GM23338 (cell line): ENCODE measurements around the gene ERC1. TPM values are rescaled to one million over a fixed set of nuclear protein-coding genes. Genes with fewer than 3 reads are reported as not detected.

Source experiments
- ATAC-seq: fragments of 200-7000 bp; cut with Tn5 transposase; 3 replicates; pipeline ENCODE4 v1.9.1; 2020
- DNase-seq: peaks from one replicate; pipeline ENCODE4 v3.0.0-alpha.2; 2015; ENCODE audit warnings: low spot score
- H2AFZ ChIP-seq: fragments of 200-600 bp; sonication (generic); 2 replicates; pipeline ENCODE4 v1.8.0; 2016; ENCODE audit warnings: antibody characterized with exemption, mild to moderate bottlenecking, moderate library complexity
- H3F3A ChIP-seq: fragments of 200-600 bp; sonication (generic); replicated peaks from 2 replicates; pipeline ENCODE4 v1.8.0; 2017; ENCODE audit warnings: antibody characterized with exemption, mixed run types, low read depth
- H3K27ac ChIP-seq: fragments of 200-600 bp; sonication (generic); 2 replicates; pipeline ENCODE4 v1.6.1; 2016; ENCODE audit warnings: low read depth
- H3K27me3 ChIP-seq: fragments of 200-600 bp; sonication (generic); 2 replicates; pipeline ENCODE4 v1.8.0; 2016; ENCODE audit warnings: mild to moderate bottlenecking, mixed run types, moderate library complexity; ENCODE audit not compliant: insufficient read depth
- H3K36me3 ChIP-seq: fragments of 200-600 bp; sonication (generic); 2 replicates; pipeline ENCODE4 v1.8.0; 2016; ENCODE audit warnings: mild to moderate bottlenecking; ENCODE audit not compliant: insufficient read depth
- H3K4me1 ChIP-seq: fragments of 200-600 bp; sonication (generic); 2 replicates; pipeline ENCODE4 v1.8.0; 2016; ENCODE audit warnings: mild to moderate bottlenecking, moderate library complexity; ENCODE audit not compliant: insufficient read depth
- H3K4me2 ChIP-seq: fragments of 200-600 bp; sonication (generic); 2 replicates; pipeline ENCODE4 v1.7.1; 2017; ENCODE audit warnings: mixed run types
- H3K4me3 ChIP-seq: fragments of 200-600 bp; sonication (generic); 2 replicates; pipeline ENCODE4 v1.6.1; 2016; ENCODE audit warnings: mixed run types
- H3K79me2 ChIP-seq: fragments of 200-600 bp; sonication (generic); replicated peaks from 2 replicates; pipeline ENCODE4 v1.8.0; 2017; ENCODE audit warnings: mild to moderate bottlenecking; ENCODE audit not compliant: insufficient read depth
- H3K9me2 ChIP-seq: fragments of 200-600 bp; sonication (generic); 2 replicates; pipeline ENCODE4 v1.8.0; 2017; ENCODE audit not compliant: insufficient read depth
- H4K20me1 ChIP-seq: fragments of 200-600 bp; sonication (generic); replicated peaks from 2 replicates; pipeline ENCODE4 v1.8.0; 2017; ENCODE audit warnings: mild to moderate bottlenecking; ENCODE audit not compliant: insufficient read depth
- H3K27ac Mint-ChIP-seq: 2 replicates; pipeline ENCODE4 v1.8.0; 2020; ENCODE audit warnings: inconsistent platforms, mild to moderate bottlenecking, moderate library complexity, mixed read lengths
- H3K27me3 Mint-ChIP-seq: 3 replicates; pipeline ENCODE4 v1.8.0; 2022; ENCODE audit warnings: low read depth, mild to moderate bottlenecking, moderate library complexity, mixed read lengths, inconsistent platforms; ENCODE audit not compliant: insufficient read depth, poor library complexity
- H3K36me3 Mint-ChIP-seq: 3 replicates; pipeline ENCODE4 v1.8.0; 2021; ENCODE audit warnings: low read depth, mild to moderate bottlenecking, inconsistent platforms, moderate library complexity, mixed read lengths
- H3K4me1 Mint-ChIP-seq: 3 replicates; pipeline ENCODE4 v1.8.0; 2020; ENCODE audit warnings: mild to moderate bottlenecking, inconsistent platforms, mixed read lengths
- H3K4me3 Mint-ChIP-seq: 3 replicates; pipeline ENCODE4 v1.8.0; 2021; ENCODE audit warnings: moderate library complexity, mild to moderate bottlenecking, inconsistent platforms, mixed read lengths
- H3K9me3 Mint-ChIP-seq: 3 replicates; pipeline ENCODE4 v1.8.0; 2020; ENCODE audit warnings: moderate library complexity, mild to moderate bottlenecking, inconsistent platforms, mixed read lengths
- CREB1 ChIP-seq: fragments of 250-450 bp; sonication (Bioruptor Pico); IDR thresholded peaks from 2 replicates; pipeline ENCODE4 v1.5.0; 2020; ENCODE audit warnings: low read depth, mild to moderate bottlenecking, moderate library complexity
- EZH2phosphoT487 ChIP-seq: fragments of 200-600 bp; sonication (generic); IDR thresholded peaks from one replicate; pipeline ENCODE4 v1.8.1; 2018; ENCODE audit warnings: antibody characterized with exemption; ENCODE audit not compliant: unreplicated experiment
- JUNB ChIP-seq: IDR thresholded peaks from one replicate; pipeline ENCODE4 v1.6.1; 2016; ENCODE audit warnings: antibody characterized with exemption; ENCODE audit not compliant: unreplicated experiment
- NANOG ChIP-seq: IDR thresholded peaks from 2 replicates; pipeline ENCODE4 v1.6.1; 2016; ENCODE audit warnings: antibody characterized with exemption, borderline replicate concordance
- POLR2AphosphoS5 ChIP-seq: IDR thresholded peaks from 2 replicates; pipeline ENCODE4 v1.6.1; 2016; ENCODE audit warnings: antibody characterized with exemption, low read depth
- STAT1 ChIP-seq: IDR thresholded peaks from one replicate; pipeline ENCODE4 v1.6.1; 2016; ENCODE audit warnings: antibody characterized with exemption; ENCODE audit not compliant: unreplicated experiment
- ZNF114 ChIP-seq: fragments of 250-450 bp; sonication (Bioruptor Pico); IDR thresholded peaks from 2 replicates; pipeline ENCODE4 v1.5.0; 2020; ENCODE audit warnings: mild to moderate bottlenecking, moderate library complexity
- polyA plus RNA-seq: library from polyadenylated mRNA; unstranded; fragments of >200 nt; fragmentation: Nextera tagmentation; extraction: Ambion mirVana; gene quantifications from 2 replicates; pipeline ENCODE4 v1.2.1, GENCODE V29; 2016
- total RNA-seq: library from RNA; depleted of rRNA; stranded (reverse); fragments of >200 nt; shearing (Covaris generic); gene quantifications from 2 replicates; pipeline ENCODE4 v1.2.3, GENCODE V29; 2014
- TF ChIP-seq, protein P1 (sequence below), 2 experiments: fragments of 200-600 bp in 1 of 2; sonication (generic) in 1 of 2; conservative IDR thresholded peaks; 2 replicates each; pipeline versions ENCODE4 v1.5.1 to v1.6.1; 2016 to 2017; ENCODE audit warnings: antibody characterized with exemption in 2 of 2, low read depth in 2 of 2, mild to moderate bottlenecking in 2 of 2, moderate library complexity in 1 of 2
- TF ChIP-seq, protein P2 (sequence below): IDR thresholded peaks from one replicate; pipeline ENCODE4 v1.6.1; 2018; ENCODE audit warnings: antibody characterized with exemption; ENCODE audit not compliant: unreplicated experiment
- TF ChIP-seq, protein P3 (sequence below): IDR thresholded peaks from 2 replicates; pipeline ENCODE4 v1.6.1; 2016; ENCODE audit warnings: antibody characterized with exemption

The ERC1 gene
- total and polyA plus RNA-seq, 2 experiments from 2014 or later = 28.1 to 35.3 TPM

DNA sequence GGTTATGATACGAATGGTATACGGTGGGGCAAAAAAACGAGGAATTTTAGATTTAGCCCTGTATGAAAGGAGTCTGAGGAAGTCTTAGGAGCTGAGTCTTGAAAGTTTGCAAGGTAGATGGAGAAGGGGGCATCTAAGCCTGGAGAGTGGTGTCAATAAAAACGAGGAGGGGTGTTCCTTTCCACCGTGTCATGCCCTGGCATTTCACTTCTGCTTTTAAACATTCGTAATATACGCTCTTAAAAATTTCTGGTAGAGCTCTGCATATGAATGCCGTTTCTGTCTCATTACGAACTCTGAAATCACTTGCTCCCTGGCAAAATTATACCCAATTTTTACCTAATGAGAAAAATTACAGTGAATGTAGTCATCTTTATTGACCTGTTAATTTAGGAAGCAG is 170.2 kb downstream of the ERC1 start:
- Histone ChIP-seq H2AFZ (no peak overlapping the region), H3K9me2 (no peaks in the 10 kb centered on the region), H3K79me2 (no peaks in the 10 kb centered on the region), H3K4me3 (no peak overlapping the region), H3K4me2 (no peak overlapping the region), H3F3A (no peaks in the 10 kb centered on the region), H3K27me3 (no peaks in the 10 kb centered on the region), H4K20me1 (no peaks in the 10 kb centered on the region; the same call in 1 of the 2 replicates), H3K27ac (no peak overlapping the region), H3K4me1 (no peaks in the 10 kb centered on the region), H3K36me3 (no peaks in the 10 kb centered on the region)
- ATAC-seq = no peak
- Mint-ChIP-seq H3K9me3 (no peaks in the 10 kb centered on the region), H3K27ac (no peak overlapping the region), H3K27me3 (peaks cover 2% of the 10 kb centered on the region), H3K4me1 (no peaks in the 10 kb centered on the region), H3K36me3 (peaks cover 3% of the 10 kb centered on the region; the same call in 1 of the 3 replicates), H3K4me3 (no peak overlapping the region)
- DNase-seq = no peak
- TF ChIP-seq STAT1 (no peak), CREB1 (CRISPR knock-in tag) (no peak), EZH2phosphoT487 (no peak), JUNB (no peak)

DNA sequence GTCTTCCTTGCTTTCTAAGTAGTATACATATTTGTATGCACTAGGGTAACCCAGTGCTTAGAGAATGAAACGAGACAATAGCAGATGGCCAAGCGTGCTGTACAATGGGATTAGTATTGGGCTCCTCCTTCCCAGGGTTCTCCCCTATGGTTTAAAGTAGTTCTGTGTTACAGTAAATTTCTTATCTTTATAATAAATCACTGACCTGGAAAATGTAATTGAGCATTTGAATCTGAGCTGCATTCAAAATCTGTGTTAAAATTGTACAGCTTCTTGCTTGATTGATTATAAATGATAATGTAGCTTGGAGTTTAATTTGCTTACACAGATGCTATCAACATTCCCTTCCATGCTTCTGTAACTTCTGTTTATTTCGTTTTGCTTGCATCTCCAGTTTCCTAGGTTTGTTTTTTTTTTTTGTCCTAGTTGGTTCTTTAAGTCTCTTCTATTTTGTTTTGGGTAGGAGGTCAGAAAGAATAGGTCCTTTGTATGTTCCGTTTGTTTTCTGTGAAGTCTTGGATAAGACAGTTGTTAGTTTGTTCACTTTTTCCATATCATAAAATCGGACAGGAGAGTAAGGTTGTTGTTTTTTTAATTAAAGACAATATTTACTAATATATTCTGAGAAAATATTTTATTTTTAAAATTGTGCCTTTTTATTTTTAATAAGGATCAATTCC is 171.2 kb downstream of the ERC1 start:
- no peaks in the 10 kb centered on the region for H3K4me1 ChIP-seq
- no peak overlapping the region for H2AFZ ChIP-seq
- H4K20me1 ChIP-seq = no peaks in the 10 kb centered on the region; the same call in 1 of the 2 replicates
- H3K4me3 ChIP-seq = no peak overlapping the region
- DNase-seq = no peak
- H3K27me3 Mint-ChIP-seq = peaks cover 2% of the 10 kb centered on the region
- no peaks in the 10 kb centered on the region for H3K79me2 ChIP-seq
- H3K27ac ChIP-seq = no peak overlapping the region
- no peaks in the 10 kb centered on the region for H3K36me3 ChIP-seq
- no peak for ATAC-seq
- H3K4me2 ChIP-seq = no peak overlapping the region
- H3K36me3 Mint-ChIP-seq = peaks cover 3% of the 10 kb centered on the region; the same call in 1 of the 3 replicates
- H3K4me1 Mint-ChIP-seq = no peaks in the 10 kb centered on the region
- H3K9me3 Mint-ChIP-seq = no peaks in the 10 kb centered on the region
- H3K27me3 ChIP-seq = no peaks in the 10 kb centered on the region
- H3K4me3 Mint-ChIP-seq = no peak overlapping the region
- no peak overlapping the region for H3K27ac Mint-ChIP-seq
- no peaks in the 10 kb centered on the region for H3K9me2 ChIP-seq
- no peaks in the 10 kb centered on the region for H3F3A ChIP-seq
- no peak for TF ChIP-seq POLR2AphosphoS5
- TF ChIP-seq, protein P1, sequence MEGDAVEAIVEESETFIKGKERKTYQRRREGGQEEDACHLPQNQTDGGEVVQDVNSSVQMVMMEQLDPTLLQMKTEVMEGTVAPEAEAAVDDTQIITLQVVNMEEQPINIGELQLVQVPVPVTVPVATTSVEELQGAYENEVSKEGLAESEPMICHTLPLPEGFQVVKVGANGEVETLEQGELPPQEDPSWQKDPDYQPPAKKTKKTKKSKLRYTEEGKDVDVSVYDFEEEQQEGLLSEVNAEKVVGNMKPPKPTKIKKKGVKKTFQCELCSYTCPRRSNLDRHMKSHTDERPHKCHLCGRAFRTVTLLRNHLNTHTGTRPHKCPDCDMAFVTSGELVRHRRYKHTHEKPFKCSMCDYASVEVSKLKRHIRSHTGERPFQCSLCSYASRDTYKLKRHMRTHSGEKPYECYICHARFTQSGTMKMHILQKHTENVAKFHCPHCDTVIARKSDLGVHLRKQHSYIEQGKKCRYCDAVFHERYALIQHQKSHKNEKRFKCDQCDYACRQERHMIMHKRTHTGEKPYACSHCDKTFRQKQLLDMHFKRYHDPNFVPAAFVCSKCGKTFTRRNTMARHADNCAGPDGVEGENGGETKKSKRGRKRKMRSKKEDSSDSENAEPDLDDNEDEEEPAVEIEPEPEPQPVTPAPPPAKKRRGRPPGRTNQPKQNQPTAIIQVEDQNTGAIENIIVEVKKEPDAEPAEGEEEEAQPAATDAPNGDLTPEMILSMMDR (conservative IDR thresholded peaks at IDR 0.05; ENCODE audit: low read depth in 2 of 2) = no peak
- TF ChIP-seq, protein P2, sequence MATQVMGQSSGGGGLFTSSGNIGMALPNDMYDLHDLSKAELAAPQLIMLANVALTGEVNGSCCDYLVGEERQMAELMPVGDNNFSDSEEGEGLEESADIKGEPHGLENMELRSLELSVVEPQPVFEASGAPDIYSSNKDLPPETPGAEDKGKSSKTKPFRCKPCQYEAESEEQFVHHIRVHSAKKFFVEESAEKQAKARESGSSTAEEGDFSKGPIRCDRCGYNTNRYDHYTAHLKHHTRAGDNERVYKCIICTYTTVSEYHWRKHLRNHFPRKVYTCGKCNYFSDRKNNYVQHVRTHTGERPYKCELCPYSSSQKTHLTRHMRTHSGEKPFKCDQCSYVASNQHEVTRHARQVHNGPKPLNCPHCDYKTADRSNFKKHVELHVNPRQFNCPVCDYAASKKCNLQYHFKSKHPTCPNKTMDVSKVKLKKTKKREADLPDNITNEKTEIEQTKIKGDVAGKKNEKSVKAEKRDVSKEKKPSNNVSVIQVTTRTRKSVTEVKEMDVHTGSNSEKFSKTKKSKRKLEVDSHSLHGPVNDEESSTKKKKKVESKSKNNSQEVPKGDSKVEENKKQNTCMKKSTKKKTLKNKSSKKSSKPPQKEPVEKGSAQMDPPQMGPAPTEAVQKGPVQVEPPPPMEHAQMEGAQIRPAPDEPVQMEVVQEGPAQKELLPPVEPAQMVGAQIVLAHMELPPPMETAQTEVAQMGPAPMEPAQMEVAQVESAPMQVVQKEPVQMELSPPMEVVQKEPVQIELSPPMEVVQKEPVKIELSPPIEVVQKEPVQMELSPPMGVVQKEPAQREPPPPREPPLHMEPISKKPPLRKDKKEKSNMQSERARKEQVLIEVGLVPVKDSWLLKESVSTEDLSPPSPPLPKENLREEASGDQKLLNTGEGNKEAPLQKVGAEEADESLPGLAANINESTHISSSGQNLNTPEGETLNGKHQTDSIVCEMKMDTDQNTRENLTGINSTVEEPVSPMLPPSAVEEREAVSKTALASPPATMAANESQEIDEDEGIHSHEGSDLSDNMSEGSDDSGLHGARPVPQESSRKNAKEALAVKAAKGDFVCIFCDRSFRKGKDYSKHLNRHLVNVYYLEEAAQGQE = no peak
- no peak for TF ChIP-seq ZNF114
- no peak for TF ChIP-seq NANOG
- TF ChIP-seq, protein P3, sequence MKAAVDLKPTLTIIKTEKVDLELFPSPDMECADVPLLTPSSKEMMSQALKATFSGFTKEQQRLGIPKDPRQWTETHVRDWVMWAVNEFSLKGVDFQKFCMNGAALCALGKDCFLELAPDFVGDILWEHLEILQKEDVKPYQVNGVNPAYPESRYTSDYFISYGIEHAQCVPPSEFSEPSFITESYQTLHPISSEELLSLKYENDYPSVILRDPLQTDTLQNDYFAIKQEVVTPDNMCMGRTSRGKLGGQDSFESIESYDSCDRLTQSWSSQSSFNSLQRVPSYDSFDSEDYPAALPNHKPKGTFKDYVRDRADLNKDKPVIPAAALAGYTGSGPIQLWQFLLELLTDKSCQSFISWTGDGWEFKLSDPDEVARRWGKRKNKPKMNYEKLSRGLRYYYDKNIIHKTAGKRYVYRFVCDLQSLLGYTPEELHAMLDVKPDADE = no peak
